Peyer's patch (tissue), 4 donors: ENCODE results near the gene ARHGAP22.

Source experiments
- CTCF ChIP-seq, 6 experiments: fragments of 450-650 bp in 4 of 6; fragments of 200-600 bp in 2 of 6; sonication (generic) in 1 of 6; IDR thresholded peaks; one replicate each; pipeline ENCODE4 v1.5.1; 2017 to 2019; ENCODE audit warnings: antibody characterized with exemption in 6 of 6, mild to moderate bottlenecking in 3 of 6, moderate library complexity in 1 of 6
- POLR2A ChIP-seq, 2 donors: fragments of 450-650 bp; IDR thresholded peaks; one replicate each; pipeline ENCODE4 v1.5.1; 2017; ENCODE audit warnings: antibody characterized with exemption in 2 of 2, mild to moderate bottlenecking in 2 of 2, moderate library complexity in 2 of 2

- TF ChIP-seq CTCF (IDR thresholded peaks at IDR 0.05) (no peak), POLR2A (IDR thresholded peaks at IDR 0.05) (no peak)
These were observed 75.5 kb downstream of the ARHGAP22 start for GRCh38 chr10:48529331-48529730.
